Neural progenitor cell (in vitro differentiated cells): ENCODE data around the gene JPH3. TPM values are rescaled to one million over a fixed set of nuclear protein-coding genes. Genes with fewer than 3 reads are reported as not detected.

Source experiments
- DNase-seq: peaks from one replicate; pipeline ENCODE4 v3.0.0-alpha.2; 2016; ENCODE audit warnings: low spot score
- H2AFZ ChIP-seq: fragments of 200-600 bp; sonication (generic); replicated peaks from 2 replicates; pipeline ENCODE4 v1.6.1; 2016; ENCODE audit warnings: antibody characterized with exemption
- H3F3A ChIP-seq: fragments of 200-600 bp; sonication (generic); 2 replicates; pipeline ENCODE4 v1.6.1; 2016; ENCODE audit warnings: antibody characterized with exemption, low read depth
- H3K27ac ChIP-seq: fragments of 200-600 bp; sonication (generic); 2 replicates; pipeline ENCODE4 v1.5.1; 2016; ENCODE audit warnings: mild to moderate bottlenecking
- H3K27me3 ChIP-seq: fragments of 200-600 bp; sonication (generic); 2 replicates; pipeline ENCODE4 v1.6.1; 2016; ENCODE audit warnings: mild to moderate bottlenecking, moderate library complexity
- H3K36me3 ChIP-seq: fragments of 200-600 bp; sonication (generic); 2 replicates; pipeline ENCODE4 v1.5.1; 2016
- H3K4me1 ChIP-seq: fragments of 200-600 bp; sonication (generic); 2 replicates; pipeline ENCODE4 v1.6.1; 2016; ENCODE audit warnings: mixed run types
- H3K4me2 ChIP-seq: fragments of 200-600 bp; sonication (generic); 2 replicates; pipeline ENCODE4 v1.6.1; 2016
- H3K4me3 ChIP-seq: fragments of 200-600 bp; sonication (generic); 2 replicates; pipeline ENCODE4 v1.5.1; 2016
- H3K79me2 ChIP-seq: fragments of 200-600 bp; sonication (generic); 2 replicates; pipeline ENCODE4 v1.6.1; 2016; ENCODE audit warnings: low read depth
- H3K9ac ChIP-seq: fragments of 200-600 bp; sonication (generic); 2 replicates; pipeline ENCODE4 v1.6.1; 2016
- H3K9me3 ChIP-seq: fragments of 200-600 bp; sonication (generic); 2 replicates; pipeline ENCODE4 v1.5.1; 2016; ENCODE audit warnings: low read depth
- H4K20me1 ChIP-seq: fragments of 200-600 bp; sonication (generic); 2 replicates; pipeline ENCODE4 v1.6.1; 2016; ENCODE audit warnings: low read depth
- H3K27ac Mint-ChIP-seq: 3 replicates; pipeline ENCODE4 v1.8.0; 2021; ENCODE audit warnings: mixed read lengths
- H3K27me3 Mint-ChIP-seq: 2 replicates; pipeline ENCODE4 v1.8.0; 2022; ENCODE audit warnings: low read depth, mild to moderate bottlenecking, inconsistent platforms, moderate library complexity, mixed read lengths; ENCODE audit not compliant: insufficient read depth
- H3K36me3 Mint-ChIP-seq: 3 replicates; pipeline ENCODE4 v1.8.0; 2021; ENCODE audit warnings: mixed read lengths
- H3K4me1 Mint-ChIP-seq: 3 replicates; pipeline ENCODE4 v1.8.0; 2021; ENCODE audit warnings: mixed read lengths
- H3K4me3 Mint-ChIP-seq: 3 replicates; pipeline ENCODE4 v1.8.0; 2021; ENCODE audit warnings: mild to moderate bottlenecking, moderate library complexity, mixed read lengths
- H3K9me3 Mint-ChIP-seq: 3 replicates; pipeline ENCODE4 v1.8.0; 2020; ENCODE audit warnings: mixed read lengths
- CTCF ChIP-seq: fragments of 200-600 bp; sonication (generic); IDR thresholded peaks from 2 replicates; pipeline ENCODE4 v1.5.1; 2017; ENCODE audit warnings: antibody characterized with exemption, mild to moderate bottlenecking
- EZH2 ChIP-seq: fragments of 200-600 bp; sonication (generic); IDR thresholded peaks from 2 replicates; pipeline ENCODE4 v1.6.1; 2017; ENCODE audit warnings: antibody characterized with exemption, mild to moderate bottlenecking, moderate library complexity
- EZH2phosphoT487 ChIP-seq: fragments of 200-600 bp; sonication (generic); IDR thresholded peaks from 2 replicates; pipeline ENCODE4 v1.6.1; 2017; ENCODE audit warnings: antibody characterized with exemption
- total RNA-seq: library from RNA; depleted of rRNA; stranded (reverse); fragments of >200 nt; gene quantifications from 2 replicates; pipeline ENCODE4 v1.2.3, GENCODE V29; 2015; ENCODE audit warnings: low replicate concordance

JPH3 gene
- total RNA-seq, 1 donor from 2014 or later = 7.1 TPM

DNA sequence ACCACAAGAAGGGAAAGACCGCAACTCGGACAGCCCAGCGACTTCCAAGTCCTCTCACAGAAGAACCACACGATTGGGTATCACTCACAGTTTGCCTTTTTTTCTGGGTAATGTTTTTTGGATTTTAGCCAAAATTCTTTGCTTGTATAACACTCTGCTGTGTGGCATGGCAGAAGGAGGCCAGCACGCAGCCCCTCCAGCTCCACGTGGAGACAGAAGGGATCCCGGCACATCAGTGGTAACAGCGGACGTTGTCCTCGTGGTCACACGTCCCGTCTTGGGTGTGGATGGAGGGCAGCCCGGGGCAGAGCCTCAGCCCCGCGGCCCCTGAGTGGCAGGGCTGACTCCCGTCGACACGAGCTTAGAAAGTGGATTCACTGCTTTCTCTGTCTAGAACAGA lies 94.4 kb downstream of the JPH3 start:
- Histone ChIP-seq H3K27me3 (no peaks in the 10 kb centered on the region), H3K4me1 (no peaks in the 10 kb centered on the region), H4K20me1 (peaks cover 11% of the 10 kb centered on the region), H3K9ac (no peak overlapping the region), H3K27ac (no peak overlapping the region), H2AFZ (no peak overlapping the region), H3K79me2 (no peaks in the 10 kb centered on the region), H3K4me3 (no peak overlapping the region), H3K4me2 (no peak overlapping the region), H3K36me3 (no peaks in the 10 kb centered on the region), H3K9me3 (no peaks in the 10 kb centered on the region), H3F3A (no peaks in the 10 kb centered on the region)
- Mint-ChIP-seq H3K36me3 (peaks cover 5% of the 10 kb centered on the region), H3K9me3 (no peaks in the 10 kb centered on the region), H3K27me3 (peaks cover 10% of the 10 kb centered on the region), H3K27ac (peak overlapping the region; percentile 48), H3K4me3 (no peak overlapping the region), H3K4me1 (no peaks in the 10 kb centered on the region)
- no peak for DNase-seq
- TF ChIP-seq EZH2phosphoT487 (no peak), CTCF (no peak)

GRCh38 chr16:87697256-87697655 lies 94.9 kb downstream of the JPH3 start:
- Histone ChIP-seq H3K9ac (no peak overlapping the region), H3K27ac (no peak overlapping the region), H3K4me3 (no peak overlapping the region), H2AFZ (no peak overlapping the region), H3K4me1 (no peaks in the 10 kb centered on the region), H3K79me2 (no peaks in the 10 kb centered on the region), H3F3A (no peaks in the 10 kb centered on the region), H3K9me3 (no peaks in the 10 kb centered on the region), H3K4me2 (no peak overlapping the region), H4K20me1 (peaks cover 11% of the 10 kb centered on the region), H3K27me3 (no peaks in the 10 kb centered on the region), H3K36me3 (no peaks in the 10 kb centered on the region)
- DNase-seq = no peak
- Mint-ChIP-seq H3K9me3 (no peaks in the 10 kb centered on the region), H3K27ac (peak overlapping the region; percentile 86), H3K36me3 (peaks cover 5% of the 10 kb centered on the region), H3K4me1 (no peaks in the 10 kb centered on the region), H3K27me3 (peaks cover 10% of the 10 kb centered on the region), H3K4me3 (no peak overlapping the region)
- TF ChIP-seq EZH2 (no peak), CTCF (no peak), EZH2phosphoT487 (no peak)

DNA sequence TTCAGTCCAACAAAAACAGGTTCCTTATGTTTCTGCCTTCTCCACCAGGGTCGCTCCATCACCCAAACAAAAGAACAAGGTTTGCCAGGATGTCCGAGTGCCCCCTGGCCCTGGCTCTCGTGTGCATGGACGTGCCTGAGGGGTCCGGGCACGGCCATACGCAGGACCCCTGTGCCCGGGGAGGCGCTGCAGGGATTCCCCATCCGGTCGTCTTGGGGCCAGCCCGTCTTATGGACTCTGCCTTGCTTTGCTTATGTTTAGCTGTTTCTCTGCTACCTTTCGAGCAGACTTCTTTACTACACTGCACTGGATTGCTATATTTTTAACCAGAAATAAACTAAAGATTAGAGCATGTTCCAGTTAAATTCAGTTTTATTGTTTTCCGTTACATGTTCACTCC lies 95.5 kb downstream of the JPH3 start:
- H3K27me3 Mint-ChIP-seq = peaks cover 8% of the 10 kb centered on the region
- no peak overlapping the region for H3K27ac Mint-ChIP-seq
- H3K27ac ChIP-seq = no peak overlapping the region

More for the DNA sequence above, 95.5 kb downstream of the JPH3 start:
- Histone ChIP-seq H3K9ac (no peak overlapping the region), H2AFZ (no peak overlapping the region), H3K4me3 (no peak overlapping the region), H3K27me3 (no peaks in the 10 kb centered on the region), H3K79me2 (no peaks in the 10 kb centered on the region), H3K36me3 (no peaks in the 10 kb centered on the region), H3K4me2 (no peak overlapping the region), H3F3A (no peaks in the 10 kb centered on the region), H3K4me1 (no peaks in the 10 kb centered on the region), H3K9me3 (no peaks in the 10 kb centered on the region), H4K20me1 (peaks cover 14% of the 10 kb centered on the region)
- Mint-ChIP-seq H3K4me1 (no peaks in the 10 kb centered on the region), H3K4me3 (no peak overlapping the region), H3K9me3 (no peaks in the 10 kb centered on the region), H3K36me3 (peaks cover 5% of the 10 kb centered on the region)
- TF ChIP-seq CTCF = no peak
- no peak for TF ChIP-seq EZH2
- no peak for TF ChIP-seq EZH2phosphoT487
- DNase-seq = no peak
